Omental fat pad (tissue), 4 donors: ENCODE measurements around the gene RNGTT. TPM values are rescaled to one million over a fixed set of nuclear protein-coding genes. Genes with fewer than 3 reads are reported as not detected.
"Not testable (repeated sequence)": the region's sequence is repeated elsewhere in the genome, so short reads cannot be mapped to it uniquely, and the experiment has no call there.

Experiments
- ATAC-seq: fragments of 150-250 bp; one replicate; pipeline ENCODE4 v1.9.1; 2016; ENCODE audit warnings: mild to moderate bottlenecking, moderate library complexity; ENCODE audit not compliant: low FRiP score
- DNase-seq: peaks from one replicate; pipeline ENCODE4 v3.0.0-alpha.2; 2019; ENCODE audit warnings: low spot score
- CTCF ChIP-seq, 3 donors: fragments of 450-650 bp; IDR thresholded peaks; one replicate each; pipeline ENCODE4 v1.5.1; 2016 to 2017; ENCODE audit warnings: antibody characterized with exemption in 3 of 3, mild to moderate bottlenecking in 3 of 3, moderate library complexity in 2 of 3
- total RNA-seq, 4 donors: library from RNA; depleted of rRNA; stranded (reverse); fragments of >200 nt; gene quantifications; one replicate each; pipeline ENCODE4 v1.1.0, GENCODE V29; 2016

Gene RNGTT
- total RNA-seq, 4 donors from 2014 or later, result 12.6 to 21.7 (median 17.7) TPM

GRCh38 chr6:88728756-88729155 is 234.7 kb downstream of the RNGTT start:
- no peak for ATAC-seq
- TF ChIP-seq CTCF (IDR thresholded peaks at IDR 0.05), result no peak
- DNase-seq, result no peak

GRCh38 chr6:88726409-88726808 is 237.0 kb downstream of the RNGTT start:
- not testable (repeated sequence) for ATAC-seq, DNase-seq

- TF ChIP-seq CTCF (IDR thresholded peaks at IDR 0.05), result peak in 1 of 3 donors; percentile 13
- DNase-seq, result no peak
- ATAC-seq, result no peak
Observed at GRCh38 chr6:88725111-88725975, 238.1 kb downstream of the RNGTT start.

GRCh38 chr6:88722686-88723085 is 240.7 kb downstream of the RNGTT start:
- DNase-seq (no peak), ATAC-seq (no peak)
- TF ChIP-seq CTCF (IDR thresholded peaks at IDR 0.05), result no peak

- not testable (repeated sequence) for ATAC-seq, DNase-seq
Observed at GRCh38 chr6:88716399-88716798, 247.0 kb downstream of the RNGTT start.

GRCh38 chr6:88712243-88712936 is 251.0 kb downstream of the RNGTT start:
- no peak for TF ChIP-seq CTCF (IDR thresholded peaks at IDR 0.05)
- DNase-seq, result no peak
- no peak for ATAC-seq

GRCh38 chr6:88709819-88710246 is 253.6 kb downstream of the RNGTT start:
- TF ChIP-seq CTCF (IDR thresholded peaks at IDR 0.05), result no peak
- DNase-seq (no peak), ATAC-seq (no peak)
